ENCODE results near the gene NKX6-2.
A peak's percentile ranks its signal among the peaks of the same experiment; 100 is the strongest.

Gene NKX6-2

DNA sequence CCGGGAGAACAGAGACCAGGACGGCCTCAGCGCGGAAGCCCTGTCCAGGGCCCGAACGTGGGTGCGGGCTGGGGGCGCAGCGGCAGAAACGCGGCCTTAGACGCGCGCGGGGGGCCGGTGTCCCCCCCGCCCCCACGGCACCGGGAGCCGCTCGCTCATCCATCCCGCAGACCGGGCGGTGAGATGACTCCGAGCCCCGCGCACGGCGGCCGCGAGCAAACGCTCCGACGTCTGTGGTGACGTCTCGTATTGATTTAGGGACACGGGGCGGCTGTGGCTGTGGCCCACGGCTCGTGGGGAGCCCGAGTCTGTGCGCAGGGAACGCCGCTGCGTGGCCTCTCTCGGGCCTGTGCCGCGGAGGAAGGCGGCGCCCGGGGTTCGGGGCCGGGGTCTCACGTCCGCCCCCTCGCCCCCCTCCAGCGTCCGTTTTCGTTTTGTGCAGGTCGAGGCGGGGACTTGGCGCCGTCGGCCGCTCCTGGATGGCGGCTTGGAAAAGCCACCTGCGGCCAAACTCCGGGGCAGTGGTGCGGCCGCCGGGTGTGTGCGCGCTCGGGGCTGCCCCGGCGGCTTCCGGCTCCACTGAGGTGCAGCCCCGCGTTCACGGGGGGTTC, 1.0 kb upstream of the NKX6-2 start:
- Histone ChIP-seq H3K27ac (ENCODE audit: low read depth, low read length) (no peak overlapping the region), H3K4me1 (ENCODE audit: insufficient read depth, low read length) (peaks cover 14% of the 10 kb centered on the region), H3K27me3 (ENCODE audit: insufficient read depth, low read length) (peaks cover 95% of the 10 kb centered on the region), H3K9ac (ENCODE audit: low read depth, low read length) (no peak overlapping the region), H3K4me3 (ENCODE audit: low read length) (peak overlapping the region; percentile 33), H3K9me3 (ENCODE audit: insufficient read depth, low read depth, low read length) (no peaks in the 10 kb centered on the region), H3K36me3 (ENCODE audit: insufficient read depth, low read length) (no peaks in the 10 kb centered on the region)
- WGBS = 6% methylated on average over 80 of the region's 80 CpGs

DNA sequence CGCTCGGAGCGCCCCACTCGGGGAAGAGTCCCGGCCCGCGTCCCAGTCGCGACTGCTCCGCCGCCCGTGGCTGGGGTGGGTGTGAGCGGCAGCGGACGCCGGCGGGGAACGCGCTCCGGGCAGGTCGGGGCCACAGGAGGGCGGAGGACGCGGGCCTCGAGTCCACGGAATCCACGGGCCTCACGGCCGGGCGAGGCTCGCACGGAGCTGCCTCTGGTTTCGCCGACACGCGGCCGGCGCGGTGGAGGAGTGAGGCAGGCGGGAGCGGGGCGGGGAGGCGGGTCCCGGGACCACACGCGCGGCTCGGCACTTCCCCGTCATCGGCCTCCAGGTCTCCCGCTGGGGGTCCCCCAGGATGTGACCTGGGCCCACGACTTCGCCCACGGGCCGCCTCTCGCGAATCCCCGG, 533 bp upstream of the NKX6-2 start:
- peaks cover 14% of the 10 kb centered on the region for H3K4me1 ChIP-seq (ENCODE audit: insufficient read depth, low read length)
- H3K36me3 ChIP-seq (ENCODE audit: insufficient read depth, low read length) = no peaks in the 10 kb centered on the region
- H3K27me3 ChIP-seq (ENCODE audit: insufficient read depth, low read length) = peaks cover 98% of the 10 kb centered on the region
- H3K27ac ChIP-seq (ENCODE audit: low read depth, low read length) = no peak overlapping the region
- H3K4me3 ChIP-seq (ENCODE audit: low read length) = no peak overlapping the region; the same call in 1 of the 2 replicates
- WGBS = 10% methylated on average over 58 of the region's 58 CpGs
- H3K9me3 ChIP-seq (ENCODE audit: insufficient read depth, low read depth, low read length) = no peaks in the 10 kb centered on the region
- H3K9ac ChIP-seq (ENCODE audit: low read depth, low read length) = no peak overlapping the region

DNA sequence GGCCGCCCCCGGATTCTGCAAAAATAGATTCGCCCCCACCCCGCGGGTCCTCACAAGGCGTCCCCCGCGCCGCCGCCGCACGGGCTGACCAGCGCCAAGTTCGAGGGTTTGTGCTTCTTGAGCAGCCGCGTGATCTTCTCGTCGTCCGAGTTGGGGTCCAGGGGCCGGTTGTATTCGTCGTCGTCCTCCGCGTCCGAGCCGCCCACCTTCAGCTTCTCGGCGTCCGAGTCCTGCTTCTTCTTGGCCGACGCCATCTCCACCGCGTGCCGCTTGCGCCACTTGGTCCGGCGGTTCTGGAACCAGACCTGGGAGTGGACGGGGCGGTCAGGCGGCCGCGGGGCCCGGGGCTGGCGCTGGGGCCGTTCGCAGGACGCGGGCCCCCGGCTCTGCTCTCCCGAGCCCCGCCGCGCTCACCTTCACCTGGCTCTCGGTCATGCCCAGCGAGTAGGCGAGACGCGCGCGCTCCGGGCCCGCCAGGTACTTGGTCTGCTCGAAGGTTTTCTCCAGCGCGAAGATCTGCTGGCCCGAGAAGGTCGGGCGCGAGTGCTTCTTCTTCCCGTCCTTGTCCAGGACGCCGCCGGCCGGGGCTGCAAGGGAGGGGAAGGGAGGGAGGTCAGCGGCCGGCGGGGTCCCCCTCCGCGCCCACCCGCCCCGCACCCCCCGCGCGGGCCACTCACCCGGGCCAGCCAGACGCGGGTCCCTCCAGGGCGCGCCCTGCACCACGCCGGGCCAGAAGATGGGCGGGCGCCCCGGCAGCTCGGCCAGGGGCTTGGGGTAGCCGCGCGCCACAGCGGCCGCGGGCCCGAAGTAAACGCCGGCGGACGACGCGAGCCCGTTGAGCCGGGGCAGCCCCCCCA, 853 bp downstream of the NKX6-2 start:
- no peaks in the 10 kb centered on the region for H3K36me3 ChIP-seq (ENCODE audit: insufficient read depth, low read length)
- peak overlapping the region; percentile 32; the same call in 1 of the 2 replicates for H3K4me3 ChIP-seq (ENCODE audit: low read length)
- no peaks in the 10 kb centered on the region for H3K9me3 ChIP-seq (ENCODE audit: insufficient read depth, low read depth, low read length)
- 4% methylated on average over 111 of the region's 111 CpGs for WGBS
- H3K27me3 ChIP-seq (ENCODE audit: insufficient read depth, low read length) = peaks cover 88% of the 10 kb centered on the region
- H3K27ac ChIP-seq (ENCODE audit: low read depth, low read length) = no peak overlapping the region
- H3K9ac ChIP-seq (ENCODE audit: low read depth, low read length) = no peak overlapping the region
- H3K4me1 ChIP-seq (ENCODE audit: insufficient read depth, low read length) = peaks cover 14% of the 10 kb centered on the region

DNA sequence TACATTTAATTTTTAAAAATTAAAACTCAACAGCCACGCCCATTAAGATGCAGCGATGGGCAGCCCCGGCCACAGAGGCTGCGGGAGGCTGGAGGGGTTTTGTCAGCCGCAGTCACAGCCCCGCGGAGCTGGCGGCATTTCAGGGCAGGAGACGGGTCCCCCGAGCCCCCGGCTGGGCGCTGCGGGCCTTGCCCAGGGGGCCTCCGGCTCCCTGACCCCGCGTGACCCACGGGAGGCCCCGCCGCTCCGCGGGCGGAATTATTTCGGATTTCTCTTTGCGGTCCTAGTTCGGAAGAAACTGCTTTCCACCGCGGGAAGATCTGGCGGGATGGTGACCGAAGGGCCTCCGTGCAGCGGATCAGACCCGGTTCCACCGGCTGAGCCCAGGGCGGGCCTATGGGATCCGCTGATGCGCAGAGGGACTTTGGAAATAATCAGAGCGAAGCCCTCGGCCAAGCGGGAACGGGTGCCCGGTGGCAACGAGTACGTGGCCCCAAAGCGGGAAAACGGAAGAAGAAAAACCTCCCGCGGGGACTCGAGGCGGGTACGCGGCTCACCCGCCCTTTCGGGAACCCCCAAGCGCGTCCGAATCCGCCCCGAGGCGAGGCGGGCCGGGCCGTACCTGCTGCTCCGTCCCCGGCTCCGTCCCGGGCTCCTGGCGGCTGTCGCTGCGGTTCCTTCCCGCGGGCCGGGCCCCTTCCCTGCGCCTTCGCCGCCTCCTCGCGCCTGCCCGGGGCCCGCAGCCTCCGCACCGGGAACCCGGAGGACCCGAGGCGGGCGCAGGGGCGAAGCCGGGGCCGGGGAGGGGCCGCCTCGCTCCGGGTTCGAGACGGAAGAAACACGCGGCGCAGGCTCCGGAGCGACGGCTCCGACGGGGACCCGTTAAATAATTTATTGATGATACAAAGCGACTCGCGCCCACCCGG, 1.7 kb downstream of the NKX6-2 start:
- no peaks in the 10 kb centered on the region for H3K36me3 ChIP-seq (ENCODE audit: insufficient read depth, low read length)
- peak overlapping the region; percentile 25; the same call in 1 of the 2 replicates for H3K4me3 ChIP-seq (ENCODE audit: low read length)
- 6% methylated on average over 106 of the region's 106 CpGs for WGBS
- H3K9ac ChIP-seq (ENCODE audit: low read depth, low read length) = no peak overlapping the region
- H3K27me3 ChIP-seq (ENCODE audit: insufficient read depth, low read length) = peaks cover 79% of the 10 kb centered on the region
- H3K9me3 ChIP-seq (ENCODE audit: insufficient read depth, low read depth, low read length) = no peaks in the 10 kb centered on the region
- H3K27ac ChIP-seq (ENCODE audit: low read depth, low read length) = no peak overlapping the region
- peaks cover 14% of the 10 kb centered on the region for H3K4me1 ChIP-seq (ENCODE audit: insufficient read depth, low read length)

DNA sequence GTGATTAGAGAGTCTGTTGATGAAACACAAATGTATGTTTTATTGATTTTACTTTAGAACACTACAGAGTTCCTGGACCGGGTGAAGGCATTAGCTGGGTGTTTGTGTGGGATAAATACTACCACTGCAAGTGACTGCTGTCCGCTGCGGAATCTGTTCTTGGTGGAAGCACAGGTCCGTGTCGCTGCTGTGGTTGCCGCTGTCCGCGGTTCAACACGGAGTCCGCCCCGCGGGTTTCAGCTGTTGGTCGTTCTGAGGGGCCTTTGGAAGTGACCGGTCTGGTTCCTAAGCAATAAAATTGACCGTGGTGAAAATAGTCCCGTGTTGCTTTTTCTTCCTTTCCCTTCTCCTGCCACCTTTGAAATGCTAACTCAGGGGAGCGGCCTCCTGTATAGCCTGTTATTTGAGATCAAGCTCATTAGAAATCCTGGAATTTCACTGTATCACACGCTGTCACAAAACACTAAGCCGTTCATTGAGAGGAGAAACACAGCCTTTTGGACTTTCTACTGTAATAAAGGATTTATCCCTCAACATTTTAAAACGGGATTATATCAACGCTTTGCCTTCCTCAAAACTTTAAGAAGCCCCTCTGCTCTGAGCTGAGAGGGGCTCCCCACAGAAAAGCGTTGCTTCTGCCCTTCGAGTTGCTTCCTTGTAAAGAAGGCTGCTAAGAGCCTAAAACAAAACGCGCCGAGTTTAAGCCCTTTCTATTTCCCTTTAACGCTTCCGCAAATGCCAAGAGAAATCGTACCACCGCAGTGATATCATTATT, 2.6 kb downstream of the NKX6-2 start:
- WGBS = 11% methylated on average over 27 of the region's 30 CpGs
- H3K9me3 ChIP-seq (ENCODE audit: insufficient read depth, low read depth, low read length) = no peaks in the 10 kb centered on the region
- H3K4me1 ChIP-seq (ENCODE audit: insufficient read depth, low read length) = peaks cover 14% of the 10 kb centered on the region
- no peak overlapping the region for H3K4me3 ChIP-seq (ENCODE audit: low read length)
- no peak overlapping the region for H3K27ac ChIP-seq (ENCODE audit: low read depth, low read length)
- H3K9ac ChIP-seq (ENCODE audit: low read depth, low read length) = no peak overlapping the region
- peaks cover 70% of the 10 kb centered on the region for H3K27me3 ChIP-seq (ENCODE audit: insufficient read depth, low read length)
- no peaks in the 10 kb centered on the region for H3K36me3 ChIP-seq (ENCODE audit: insufficient read depth, low read length)

DNA sequence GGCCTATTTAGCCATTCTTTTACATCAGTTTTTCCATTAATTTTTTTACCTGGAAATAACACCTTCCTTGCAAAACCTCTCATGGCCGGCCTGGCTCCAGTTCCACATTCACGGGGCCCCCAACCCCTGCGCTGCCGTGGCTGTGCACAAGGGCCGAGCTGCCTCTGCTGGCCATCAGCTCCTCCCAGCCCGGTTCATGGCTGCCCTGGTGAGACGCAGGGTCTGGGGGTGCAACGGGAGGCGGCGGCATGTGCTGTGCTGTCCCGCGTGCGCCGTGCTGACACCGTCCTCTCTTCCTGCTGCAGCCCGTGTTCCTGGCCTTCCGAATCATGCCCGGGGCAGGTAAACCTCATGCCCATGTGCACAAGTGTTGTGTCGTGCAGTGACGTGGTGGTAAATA, 4.4 kb downstream of the NKX6-2 start:
- peaks cover 52% of the 10 kb centered on the region for H3K27me3 ChIP-seq (ENCODE audit: insufficient read depth, low read length)
- 95% methylated on average over 20 of the region's 20 CpGs for WGBS
- no peak overlapping the region for H3K27ac ChIP-seq (ENCODE audit: low read depth, low read length)
- H3K9me3 ChIP-seq (ENCODE audit: insufficient read depth, low read depth, low read length) = no peaks in the 10 kb centered on the region
- no peaks in the 10 kb centered on the region for H3K36me3 ChIP-seq (ENCODE audit: insufficient read depth, low read length)
- H3K9ac ChIP-seq (ENCODE audit: low read depth, low read length) = no peak overlapping the region
- H3K4me3 ChIP-seq (ENCODE audit: low read length) = no peak overlapping the region
- peaks cover 14% of the 10 kb centered on the region for H3K4me1 ChIP-seq (ENCODE audit: insufficient read depth, low read length)

DNA sequence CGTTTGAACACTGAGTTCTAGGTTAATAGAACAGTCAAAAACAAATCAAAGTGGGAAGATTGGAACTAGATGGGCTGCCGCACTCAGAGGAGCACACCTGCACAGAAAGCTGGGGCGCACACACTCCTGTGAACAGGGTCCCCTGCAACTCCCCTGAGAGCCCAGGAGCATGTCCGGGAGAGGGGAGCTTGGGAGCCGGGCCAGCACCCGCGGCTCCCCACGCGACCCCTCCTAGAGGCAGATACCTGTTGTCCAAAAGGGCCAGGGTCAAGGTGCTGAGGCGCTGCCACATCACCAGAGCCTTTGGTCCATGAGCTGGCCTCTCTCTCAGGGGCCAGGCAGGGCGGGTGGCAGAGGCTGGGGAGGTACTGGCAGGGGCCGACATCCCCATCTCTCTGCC, 5.6 kb downstream of the NKX6-2 start:
- Histone ChIP-seq H3K36me3 (ENCODE audit: insufficient read depth, low read length) (no peaks in the 10 kb centered on the region), H3K27ac (ENCODE audit: low read depth, low read length) (no peak overlapping the region), H3K9ac (ENCODE audit: low read depth, low read length) (no peak overlapping the region), H3K4me3 (ENCODE audit: low read length) (no peak overlapping the region), H3K27me3 (ENCODE audit: insufficient read depth, low read length) (peaks cover 43% of the 10 kb centered on the region), H3K9me3 (ENCODE audit: insufficient read depth, low read depth, low read length) (no peaks in the 10 kb centered on the region), H3K4me1 (ENCODE audit: insufficient read depth, low read length) (peaks cover 14% of the 10 kb centered on the region)
- WGBS = 93% methylated on average over 12 of the region's 12 CpGs

DNA sequence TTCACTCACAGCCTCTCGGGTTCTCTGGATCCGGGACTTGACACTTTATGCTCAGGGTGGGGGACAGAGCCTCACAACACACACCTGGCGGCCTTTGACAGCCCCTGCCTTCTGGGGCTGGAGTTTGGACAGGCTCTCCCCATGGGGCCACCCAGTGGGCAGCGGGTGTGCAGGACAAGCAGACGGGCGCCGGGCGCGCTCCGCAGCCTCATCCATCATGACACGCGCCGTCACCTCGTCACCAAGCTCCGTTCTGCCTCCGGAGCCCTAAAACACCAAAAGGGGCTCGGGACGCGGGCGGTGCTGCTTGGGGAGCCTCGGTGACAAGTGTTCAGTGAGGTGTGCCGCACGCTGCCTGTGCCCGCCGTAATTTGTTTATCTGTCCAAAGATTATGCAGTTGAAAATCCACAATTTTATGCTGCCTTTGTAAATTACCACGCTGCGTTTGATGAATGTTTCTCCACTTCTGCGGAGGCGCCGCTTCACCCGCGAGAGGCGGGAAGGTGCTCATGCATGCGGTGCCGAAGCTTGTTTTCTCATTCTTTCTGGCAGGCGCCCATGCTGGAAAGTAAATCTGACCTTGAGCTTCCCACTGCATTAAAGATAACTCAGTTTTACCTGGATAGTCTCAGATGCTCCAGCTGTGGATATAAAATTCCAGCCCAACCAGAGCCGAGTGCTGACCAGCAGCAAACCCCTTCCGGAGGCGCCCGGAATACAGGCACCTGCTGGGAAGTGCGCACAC, 6.2 kb downstream of the NKX6-2 start:
- Histone ChIP-seq H3K4me3 (ENCODE audit: low read length) (no peak overlapping the region), H3K36me3 (ENCODE audit: insufficient read depth, low read length) (no peaks in the 10 kb centered on the region), H3K9ac (ENCODE audit: low read depth, low read length) (no peak overlapping the region), H3K27ac (ENCODE audit: low read depth, low read length) (no peak overlapping the region), H3K27me3 (ENCODE audit: insufficient read depth, low read length) (peaks cover 37% of the 10 kb centered on the region), H3K9me3 (ENCODE audit: insufficient read depth, low read depth, low read length) (no peaks in the 10 kb centered on the region), H3K4me1 (ENCODE audit: insufficient read depth, low read length) (peaks cover 14% of the 10 kb centered on the region)
- 96% methylated on average over 41 of the region's 41 CpGs for WGBS

DNA sequence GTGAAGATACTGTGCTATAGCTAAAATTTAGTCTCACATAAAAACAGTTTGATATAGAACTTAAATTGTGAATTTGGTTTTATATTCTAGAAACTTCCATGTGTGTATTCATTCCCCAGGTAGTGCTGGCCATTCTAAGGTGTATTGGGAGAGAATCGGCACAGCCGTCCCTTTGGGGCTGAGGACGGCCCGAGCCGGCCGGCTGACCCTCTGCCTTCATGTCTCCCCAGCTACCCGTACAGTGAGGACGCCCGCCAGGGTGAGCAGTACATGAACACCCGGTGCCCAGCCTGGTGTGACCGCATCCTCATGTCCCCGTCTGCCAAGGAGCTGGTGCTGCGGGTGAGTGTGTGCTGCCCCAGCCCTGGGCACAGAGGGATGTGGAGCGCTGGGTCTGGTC, 8.5 kb downstream of the NKX6-2 start:
- Histone ChIP-seq H3K27me3 (ENCODE audit: insufficient read depth, low read length) (peaks cover 14% of the 10 kb centered on the region), H3K27ac (ENCODE audit: low read depth, low read length) (no peak overlapping the region), H3K36me3 (ENCODE audit: insufficient read depth, low read length) (no peaks in the 10 kb centered on the region), H3K4me1 (ENCODE audit: insufficient read depth, low read length) (no peaks in the 10 kb centered on the region), H3K4me3 (ENCODE audit: low read length) (no peak overlapping the region), H3K9ac (ENCODE audit: low read depth, low read length) (no peak overlapping the region), H3K9me3 (ENCODE audit: insufficient read depth, low read depth, low read length) (no peaks in the 10 kb centered on the region)
- WGBS = 96% methylated on average over 14 of the region's 14 CpGs

DNA sequence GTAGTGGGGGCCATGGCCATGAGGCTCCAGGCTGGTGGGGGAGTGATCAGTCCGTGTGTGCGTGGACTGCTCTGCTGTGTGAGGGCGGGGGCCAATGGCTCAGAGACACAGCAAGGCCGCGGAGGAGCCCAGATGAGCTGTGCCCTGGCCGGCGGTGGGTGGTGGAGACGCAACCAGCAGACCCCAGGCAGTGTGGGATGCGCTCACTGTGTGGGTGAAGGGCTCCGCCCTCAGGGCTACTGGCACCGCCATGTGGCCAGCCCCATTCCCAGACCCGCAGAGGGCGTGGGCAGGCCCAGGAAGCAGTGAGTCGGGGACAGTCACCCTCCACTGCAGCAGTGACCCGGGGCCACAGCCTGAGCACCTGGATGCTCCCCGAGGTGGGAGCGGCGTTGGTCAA, 9.1 kb downstream of the NKX6-2 start:
- Histone ChIP-seq H3K4me1 (ENCODE audit: insufficient read depth, low read length) (no peaks in the 10 kb centered on the region), H3K36me3 (ENCODE audit: insufficient read depth, low read length) (no peaks in the 10 kb centered on the region), H3K4me3 (ENCODE audit: low read length) (no peak overlapping the region), H3K27me3 (ENCODE audit: insufficient read depth, low read length) (peaks cover 8% of the 10 kb centered on the region), H3K27ac (ENCODE audit: low read depth, low read length) (no peak overlapping the region), H3K9ac (ENCODE audit: low read depth, low read length) (no peak overlapping the region), H3K9me3 (ENCODE audit: insufficient read depth, low read depth, low read length) (no peaks in the 10 kb centered on the region)
- 95% methylated on average over 18 of the region's 18 CpGs for WGBS

All from HUES64 (cell line).